HG02588 (cell line): Measurements from ENCODE around the gene SNN.

Source experiments
- ATAC-seq: cut with Tn5 transposase; IDR thresholded peaks from one replicate; pipeline ENCODE4 v1.9.1; 2021; ENCODE audit warnings: mild to moderate bottlenecking, moderate library complexity; ENCODE audit not compliant: unreplicated experiment

The SNN gene

DNA sequence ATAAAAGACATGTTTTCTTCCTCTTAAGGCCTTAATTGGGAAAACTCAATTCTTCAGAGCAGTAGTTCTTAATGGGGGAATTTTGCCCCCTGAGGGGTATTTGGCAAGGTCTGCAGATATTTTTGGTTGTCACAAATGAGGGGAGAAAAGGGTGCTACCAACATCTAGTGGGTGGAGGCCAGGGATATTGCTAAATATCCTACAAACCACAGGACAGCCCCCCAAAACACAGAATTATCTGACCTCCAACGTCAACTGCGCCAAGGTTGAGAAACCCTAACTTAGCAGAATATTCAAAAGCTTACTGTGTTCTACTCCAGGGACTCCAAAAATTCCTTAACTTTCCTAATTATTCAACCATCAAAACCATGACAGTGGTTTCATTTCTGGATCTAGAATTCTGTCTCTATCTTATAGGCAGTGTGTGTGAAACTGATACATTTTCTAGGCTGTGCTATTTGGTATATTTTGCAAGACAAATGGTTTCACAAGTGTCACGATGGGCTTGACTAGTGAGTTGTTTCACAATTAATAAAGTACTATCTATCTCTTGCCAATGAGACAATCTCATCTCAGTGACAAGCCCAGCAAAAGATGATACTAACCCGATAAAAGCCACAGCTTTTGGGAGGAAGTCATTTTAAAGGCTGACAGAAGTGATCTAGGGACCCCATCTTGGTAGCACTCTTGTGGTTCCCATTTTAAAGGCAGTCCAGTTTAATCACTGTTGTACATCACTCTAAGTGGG lies 59.7 kb downstream of the SNN start:
- no peak for ATAC-seq
